Activated CD8-positive, alpha-beta T cell treated with anti-CD3 and anti-CD28 coated beads for 36 hours (primary cell): Measurements from ENCODE around the gene SORCS3. TPM values are rescaled to one million over a fixed set of nuclear protein-coding genes. Genes with fewer than 3 reads are reported as not detected.

Source experiments
- ATAC-seq: fragments of 200-7000 bp; cut with Tn5 transposase; one replicate; pipeline ENCODE4 v1.10.0; 2021; ENCODE audit warnings: mild to moderate bottlenecking, moderate library complexity
- CTCF ChIA-PET: fragments of 350-600 bp; sonication (Branson Sonifier 250); formaldehyde crosslinking; loops from one replicate; lab custom pipeline; 2021; ENCODE audit warnings: antibody characterized with exemption; lab: Charles Lee
- POLR2A ChIA-PET: fragments of 350-600 bp; sonication (Branson Sonifier 250); formaldehyde crosslinking; loops from one replicate; lab custom pipeline; 2021; ENCODE audit warnings: antibody characterized with exemption; lab: Charles Lee
- DNase-seq: peaks from one replicate; pipeline ENCODE4 v3.0.0-alpha.2; 2020
- H3K27ac Mint-ChIP-seq: one replicate; pipeline ENCODE4 v1.8.0; 2021; ENCODE audit warnings: mild to moderate bottlenecking, mixed read lengths
- H3K27me3 Mint-ChIP-seq: one replicate; pipeline ENCODE4 v1.8.0; 2021; ENCODE audit warnings: mixed read lengths
- H3K36me3 Mint-ChIP-seq: one replicate; pipeline ENCODE4 v1.8.0; 2021; ENCODE audit warnings: low read depth, mixed read lengths
- H3K4me1 Mint-ChIP-seq: one replicate; pipeline ENCODE4 v1.8.0; 2021; ENCODE audit warnings: low read depth, mixed read lengths
- H3K4me3 Mint-ChIP-seq: one replicate; pipeline ENCODE4 v1.8.0; 2021; ENCODE audit warnings: mild to moderate bottlenecking, moderate library complexity, mixed read lengths
- H3K9me3 Mint-ChIP-seq: one replicate; pipeline ENCODE4 v1.8.0; 2021; ENCODE audit warnings: mixed read lengths
- CTCF ChIP-seq: fragments of 200-600 bp; IDR thresholded peaks from one replicate; pipeline ENCODE4 v1.8.0; 2022; ENCODE audit warnings: antibody characterized with exemption, mild to moderate bottlenecking
- intact Hi-C: fragments of 100-400 bp; cut with micrococcal nuclease; formaldehyde crosslinking; loops from one replicate; pipeline ENCODE4 v1.10.0; 2022
- total RNA-seq, 2 experiments: library from RNA; stranded (reverse); gene quantifications; one replicate each; pipeline ENCODE4 v1.2.3, GENCODE V29; 2021

The SORCS3 gene
- total RNA-seq, 2 experiments from 2014 or later, result not detected

- Mint-ChIP-seq H3K4me1 (no peaks in the 10 kb centered on the region), H3K36me3 (no peaks in the 10 kb centered on the region), H3K27ac (no peak overlapping the region), H3K9me3 (no peaks in the 10 kb centered on the region), H3K27me3 (no peaks in the 10 kb centered on the region), H3K4me3 (no peak overlapping the region)
- intact Hi-C loops, result no loop called here
- CTCF ChIA-PET, result interaction anchor here (1.7 kb wide), 1 partner anchor 12 kb away, joined by 3 read pairs; no protein-coding TSS in a partner anchor
- ATAC-seq (no peak), DNase-seq (no peak)
- POLR2A ChIA-PET, result no interaction called here
- no peak for TF ChIP-seq CTCF
These were observed 529.4 kb downstream of the SORCS3 start for GRCh38 chr10:105170521-105170920.

- POLR2A ChIA-PET, result no interaction called here
- H3K27me3 Mint-ChIP-seq, result no peaks in the 10 kb centered on the region
- no peak for ATAC-seq
- CTCF ChIA-PET, result interaction anchor here (1.7 kb wide), 1 partner anchor 13 kb away, joined by 3 read pairs; no protein-coding TSS in a partner anchor
- no peak overlapping the region for H3K4me3 Mint-ChIP-seq
- H3K36me3 Mint-ChIP-seq, result no peaks in the 10 kb centered on the region
- no peaks in the 10 kb centered on the region for H3K9me3 Mint-ChIP-seq
- no peak for TF ChIP-seq CTCF
- intact Hi-C loops, result no loop called here
- no peaks in the 10 kb centered on the region for H3K4me1 Mint-ChIP-seq
- no peak for DNase-seq
- no peak overlapping the region for H3K27ac Mint-ChIP-seq
These were observed 530.9 kb downstream of the SORCS3 start for GRCh38 chr10:105171945-105172344.

- no peak for ATAC-seq
- no peaks in the 10 kb centered on the region for H3K4me1 Mint-ChIP-seq
These were observed 540.5 kb downstream of the SORCS3 start for GRCh38 chr10:105181626-105182025.

GRCh38 chr10:105183536-105183935, 542.4 kb downstream of the SORCS3 start:
- ATAC-seq (no peak), DNase-seq (no peak)
- H3K27ac Mint-ChIP-seq, result no peak overlapping the region
- no peak for TF ChIP-seq CTCF
- H3K4me1 Mint-ChIP-seq, result no peaks in the 10 kb centered on the region
- no peak overlapping the region for H3K4me3 Mint-ChIP-seq
- no peaks in the 10 kb centered on the region for H3K9me3 Mint-ChIP-seq
- H3K36me3 Mint-ChIP-seq, result no peaks in the 10 kb centered on the region
- intact Hi-C loops, result no loop called here
- no peaks in the 10 kb centered on the region for H3K27me3 Mint-ChIP-seq
- CTCF ChIA-PET, result no interaction called here
- POLR2A ChIA-PET, result no interaction called here

More at GRCh38 chr10:105181626-105182025, 540.5 kb downstream of the SORCS3 start:
- CTCF ChIA-PET, result no interaction called here
- H3K9me3 Mint-ChIP-seq, result no peaks in the 10 kb centered on the region
- POLR2A ChIA-PET, result no interaction called here
- no peak overlapping the region for H3K27ac Mint-ChIP-seq
- TF ChIP-seq CTCF, result no peak
- no peak overlapping the region for H3K4me3 Mint-ChIP-seq
- no peak for DNase-seq
- intact Hi-C loops, result no loop called here
- no peaks in the 10 kb centered on the region for H3K36me3 Mint-ChIP-seq
- H3K27me3 Mint-ChIP-seq, result no peaks in the 10 kb centered on the region

GRCh38 chr10:105185161-105185560, 544.1 kb downstream of the SORCS3 start:
- POLR2A ChIA-PET, result no interaction called here
- CTCF ChIA-PET, result no interaction called here
- ATAC-seq, result no peak
- Mint-ChIP-seq H3K4me1 (no peaks in the 10 kb centered on the region), H3K9me3 (no peaks in the 10 kb centered on the region), H3K36me3 (no peaks in the 10 kb centered on the region), H3K27me3 (no peaks in the 10 kb centered on the region), H3K4me3 (no peak overlapping the region), H3K27ac (no peak overlapping the region)
- no peak for DNase-seq
- TF ChIP-seq CTCF, result no peak
- intact Hi-C loops, result no loop called here
